SK-N-SH (cell line): ENCODE data around the gene ARL6IP5. TPM values are rescaled to one million over a fixed set of nuclear protein-coding genes. Genes with fewer than 3 reads are reported as not detected.

Experiments
- CTCF ChIA-PET: fragments of 300-600, 350-600 bp; formaldehyde crosslinking; extraction: SDS; loops from one replicate; lab custom pipeline; 2021; lab: Yijun Ruan, JAX
- POLR2A ChIA-PET: fragments of 350-600 bp; sonication (Branson Sonifier 250); formaldehyde crosslinking; extraction: SDS; loops from one replicate; lab custom pipeline; 2020; ENCODE audit warnings: antibody characterized with exemption, inconsistent platforms; lab: Yijun Ruan, JAX
- DNase-seq: peaks from one replicate; pipeline ENCODE4 v3.0.0; 2012
- H2AFZ ChIP-seq: fragments of 200-600 bp; sonication (generic); 2 replicates; pipeline ENCODE4 v1.8.1; 2016; ENCODE audit warnings: antibody characterized with exemption, mild to moderate bottlenecking, low read depth
- H3F3A ChIP-seq: fragments of 200-600 bp; sonication (generic); replicated peaks from 2 replicates; pipeline ENCODE3; 2016; ENCODE audit warnings: antibody characterized with exemption, mild to moderate bottlenecking; ENCODE audit not compliant: insufficient read depth
- H3K27ac ChIP-seq, 2 experiments: fragments of 200-500 bp in 1 of 2; fragments of 200-600 bp in 1 of 2; sonication (Bioruptor generic) in 1 of 2; sonication (generic), shearing (Covaris generic) in 1 of 2; 2 replicates each; pipeline versions ENCODE4 v1.5.1 to v1.6.1; 2014 to 2016; ENCODE audit warnings: low read depth in 2 of 2, inconsistent platforms in 1 of 2, low read length in 1 of 2, mild to moderate bottlenecking in 1 of 2, mixed read lengths in 1 of 2
- H3K27me3 ChIP-seq: fragments of 200-600 bp; sonication (generic), shearing (Covaris generic); 2 replicates; pipeline ENCODE4 v1.6.1; 2016; ENCODE audit warnings: mixed run types; ENCODE audit not compliant: insufficient read depth
- H3K36me3 ChIP-seq, 2 experiments: fragments of 200-500 bp in 1 of 2; fragments of 200-600 bp in 1 of 2; sonication (Bioruptor generic) in 1 of 2; sonication (generic) in 1 of 2; replicated peaks in 1 of 2; 2 replicates each; pipeline versions ENCODE3 to v1.5.1; 2014 to 2016; ENCODE audit warnings: low read length in 1 of 2, mild to moderate bottlenecking in 1 of 2; ENCODE audit not compliant: insufficient read depth in 2 of 2, control insufficient read depth in 1 of 2
- H3K4me1 ChIP-seq, 2 experiments: fragments of 200-500 bp in 1 of 2; fragments of 200-600 bp in 1 of 2; sonication (Bioruptor generic) in 1 of 2; sonication (generic), shearing (Covaris generic) in 1 of 2; 2 replicates each; pipeline versions ENCODE4 v1.5.1 to v1.6.1; 2014 to 2016; ENCODE audit warnings: low read depth in 1 of 2, low read length in 1 of 2, mixed run types in 1 of 2; ENCODE audit not compliant: insufficient read depth in 2 of 2, control insufficient read depth in 1 of 2
- H3K4me2 ChIP-seq: fragments of 200-600 bp; sonication (generic), shearing (Covaris generic); 2 replicates; pipeline ENCODE4 v1.6.1; 2017; ENCODE audit warnings: mixed run types
- H3K4me3 ChIP-seq, 2 experiments: fragments of 200-500 bp in 1 of 2; fragments of 200-600 bp in 1 of 2; sonication (Bioruptor generic) in 1 of 2; sonication (generic), shearing (Covaris generic) in 1 of 2; 2 replicates each; pipeline versions ENCODE4 v1.5.1 to v1.8.1; 2014 to 2016; ENCODE audit warnings: low read depth in 2 of 2, inconsistent platforms in 1 of 2, low read length in 1 of 2, mild to moderate bottlenecking in 1 of 2, mixed read lengths in 1 of 2, moderate library complexity in 1 of 2
- H3K79me2 ChIP-seq: fragments of 200-600 bp; sonication (generic); 2 replicates; pipeline ENCODE4 v1.8.1; 2017; ENCODE audit warnings: mild to moderate bottlenecking; ENCODE audit not compliant: insufficient read depth
- H3K9ac ChIP-seq: fragments of 200-600 bp; sonication (generic); 2 replicates; pipeline ENCODE4 v1.6.1; 2017; ENCODE audit warnings: mixed run types
- H3K9me2 ChIP-seq: fragments of 200-600 bp; sonication (generic); 2 replicates; pipeline ENCODE4 v1.6.1; 2017; ENCODE audit warnings: mixed run types
- H3K9me3 ChIP-seq: fragments of 200-600 bp; sonication (generic); 2 replicates; pipeline ENCODE4 v1.6.1; 2017; ENCODE audit warnings: mixed run types, mild to moderate bottlenecking, moderate library complexity
- H4K20me1 ChIP-seq: fragments of 200-600 bp; sonication (generic); 2 replicates; pipeline ENCODE4 v1.6.1; 2017; ENCODE audit warnings: mild to moderate bottlenecking, mixed run types; ENCODE audit not compliant: insufficient read depth
- CHD2 ChIP-seq: fragments of 150-350 bp; IDR thresholded peaks from 2 replicates; pipeline ENCODE4 v1.6.1; 2018; ENCODE audit warnings: low read length; ENCODE audit not compliant: partially characterized antibody
- EP300 ChIP-seq, 2 experiments: IDR thresholded peaks; 2 replicates each; pipeline versions ENCODE4 v1.4.0 to v1.6.1; 2012; ENCODE audit warnings: borderline replicate concordance in 1 of 2, low read depth in 1 of 2, low read length in 1 of 2
- FOSL2 ChIP-seq: IDR thresholded peaks from 2 replicates; pipeline ENCODE4 v1.4.0; 2012; ENCODE audit warnings: low read depth, mild to moderate bottlenecking, moderate library complexity, borderline replicate concordance
- FOXJ3 ChIP-seq: sonication (generic); formaldehyde crosslinking; IDR thresholded peaks from 2 replicates; pipeline ENCODE4 v1.5.1; 2020; ENCODE audit warnings: mild to moderate bottlenecking, missing genetic modification reagents
- JUND ChIP-seq: IDR thresholded peaks from 2 replicates; pipeline ENCODE4 v1.4.0; 2012
- MAX ChIP-seq: IDR thresholded peaks from 2 replicates; pipeline ENCODE4 v1.4.0; 2012; ENCODE audit warnings: low read depth
- MXI1 ChIP-seq: IDR thresholded peaks from 2 replicates; pipeline ENCODE4 v1.6.1; 2012; ENCODE audit warnings: mild to moderate bottlenecking, low read depth, low read length, improper control_type of control experiment
- NFIC ChIP-seq: IDR thresholded peaks from 2 replicates; pipeline ENCODE4 v1.4.0; 2012; ENCODE audit warnings: borderline replicate concordance
- RAD21 ChIP-seq: IDR thresholded peaks from 2 replicates; pipeline ENCODE4 v1.6.1; 2012; ENCODE audit warnings: mild to moderate bottlenecking, low read length
- RCOR1 ChIP-seq: fragments of 150-350 bp; IDR thresholded peaks from 2 replicates; pipeline ENCODE4 v1.6.1; 2017; ENCODE audit warnings: antibody characterized with exemption, low read length
- RXRA ChIP-seq: IDR thresholded peaks from 2 replicates; pipeline ENCODE4 v1.4.0; 2012; ENCODE audit warnings: low read depth, mild to moderate bottlenecking, borderline replicate concordance
- TCF12 ChIP-seq: IDR thresholded peaks from 2 replicates; pipeline ENCODE4 v1.4.0; 2012
- ZBTB33 ChIP-seq: IDR thresholded peaks from 2 replicates; pipeline ENCODE4 v1.4.0; 2012; ENCODE audit warnings: low read depth, borderline replicate concordance
- WGBS: methylation state at CpG from one replicate; pipeline ENCODE4 v1.1.6; 2017; ENCODE audit warnings: low lambda C conversion rate; 5-methylcytosine and 5-hydroxymethylcytosine counted together
- polyA plus RNA-seq, 3 experiments: library from polyadenylated mRNA; depleted of rRNA; stranded (reverse); fragments of >200 nt; gene quantifications; 2 replicates each; pipeline ENCODE4 v1.2.3, GENCODE V29; 2012
- TF ChIP-seq, protein P1 (sequence below): IDR thresholded peaks from 2 replicates; pipeline ENCODE4; 2012
- TF ChIP-seq, protein P2 (sequence below): fragments of 200-600 bp; sonication (generic); IDR thresholded peaks from 2 replicates; pipeline ENCODE4 v1.6.1; 2017; ENCODE audit warnings: antibody characterized with exemption, mild to moderate bottlenecking, moderate library complexity
- TF ChIP-seq, protein P3 (sequence below): fragments of 150-350 bp; IDR thresholded peaks from 2 replicates; pipeline ENCODE4 v1.6.1; 2016; ENCODE audit warnings: mild to moderate bottlenecking, low read depth, low read length
- TF ChIP-seq, protein P4 (sequence below): IDR thresholded peaks from 2 replicates; pipeline ENCODE4 v1.4.0; 2012; ENCODE audit warnings: low read depth, borderline replicate concordance

The ARL6IP5 gene
- polyA plus RNA-seq, 1 of the 3 experiments (the other 2 are of a cell fraction): 64.6 TPM

DNA sequence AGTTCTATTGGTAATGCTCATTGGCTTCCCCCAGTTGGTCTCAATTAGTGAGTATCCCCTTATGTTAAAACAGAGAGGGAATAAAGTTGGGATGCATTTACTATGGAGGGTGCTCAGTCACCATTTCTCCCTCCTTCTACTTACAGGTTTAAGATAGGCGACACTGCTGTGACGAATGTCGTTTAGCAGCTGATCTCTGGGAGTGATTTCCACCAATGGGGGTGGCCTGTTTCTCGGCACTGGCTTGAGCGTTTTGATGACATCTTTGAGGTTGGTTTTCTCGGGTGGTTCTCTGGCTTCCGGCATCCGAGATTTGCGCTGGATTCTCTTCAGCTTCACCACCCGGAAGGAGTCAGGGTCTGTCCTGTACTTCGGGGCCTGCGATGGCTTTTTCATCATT lies 33.8 kb downstream of the ARL6IP5 start (continued):
- TF ChIP-seq, protein P1, sequence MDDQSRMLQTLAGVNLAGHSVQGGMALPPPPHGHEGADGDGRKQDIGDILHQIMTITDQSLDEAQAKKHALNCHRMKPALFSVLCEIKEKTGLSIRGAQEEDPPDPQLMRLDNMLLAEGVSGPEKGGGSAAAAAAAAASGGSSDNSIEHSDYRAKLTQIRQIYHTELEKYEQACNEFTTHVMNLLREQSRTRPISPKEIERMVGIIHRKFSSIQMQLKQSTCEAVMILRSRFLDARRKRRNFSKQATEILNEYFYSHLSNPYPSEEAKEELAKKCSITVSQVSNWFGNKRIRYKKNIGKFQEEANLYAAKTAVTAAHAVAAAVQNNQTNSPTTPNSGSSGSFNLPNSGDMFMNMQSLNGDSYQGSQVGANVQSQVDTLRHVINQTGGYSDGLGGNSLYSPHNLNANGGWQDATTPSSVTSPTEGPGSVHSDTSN: no peak
- TF ChIP-seq NFIC (no peak), FOSL2 (no peak), RCOR1 (no peak), RAD21 (no peak), ZBTB33 (no peak), RXRA (no peak)
- TF ChIP-seq, protein P2, sequence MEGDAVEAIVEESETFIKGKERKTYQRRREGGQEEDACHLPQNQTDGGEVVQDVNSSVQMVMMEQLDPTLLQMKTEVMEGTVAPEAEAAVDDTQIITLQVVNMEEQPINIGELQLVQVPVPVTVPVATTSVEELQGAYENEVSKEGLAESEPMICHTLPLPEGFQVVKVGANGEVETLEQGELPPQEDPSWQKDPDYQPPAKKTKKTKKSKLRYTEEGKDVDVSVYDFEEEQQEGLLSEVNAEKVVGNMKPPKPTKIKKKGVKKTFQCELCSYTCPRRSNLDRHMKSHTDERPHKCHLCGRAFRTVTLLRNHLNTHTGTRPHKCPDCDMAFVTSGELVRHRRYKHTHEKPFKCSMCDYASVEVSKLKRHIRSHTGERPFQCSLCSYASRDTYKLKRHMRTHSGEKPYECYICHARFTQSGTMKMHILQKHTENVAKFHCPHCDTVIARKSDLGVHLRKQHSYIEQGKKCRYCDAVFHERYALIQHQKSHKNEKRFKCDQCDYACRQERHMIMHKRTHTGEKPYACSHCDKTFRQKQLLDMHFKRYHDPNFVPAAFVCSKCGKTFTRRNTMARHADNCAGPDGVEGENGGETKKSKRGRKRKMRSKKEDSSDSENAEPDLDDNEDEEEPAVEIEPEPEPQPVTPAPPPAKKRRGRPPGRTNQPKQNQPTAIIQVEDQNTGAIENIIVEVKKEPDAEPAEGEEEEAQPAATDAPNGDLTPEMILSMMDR: no peak
- TF ChIP-seq, protein P3, sequence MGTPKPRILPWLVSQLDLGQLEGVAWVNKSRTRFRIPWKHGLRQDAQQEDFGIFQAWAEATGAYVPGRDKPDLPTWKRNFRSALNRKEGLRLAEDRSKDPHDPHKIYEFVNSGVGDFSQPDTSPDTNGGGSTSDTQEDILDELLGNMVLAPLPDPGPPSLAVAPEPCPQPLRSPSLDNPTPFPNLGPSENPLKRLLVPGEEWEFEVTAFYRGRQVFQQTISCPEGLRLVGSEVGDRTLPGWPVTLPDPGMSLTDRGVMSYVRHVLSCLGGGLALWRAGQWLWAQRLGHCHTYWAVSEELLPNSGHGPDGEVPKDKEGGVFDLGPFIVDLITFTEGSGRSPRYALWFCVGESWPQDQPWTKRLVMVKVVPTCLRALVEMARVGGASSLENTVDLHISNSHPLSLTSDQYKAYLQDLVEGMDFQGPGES: no peak

GRCh38 chr3:69119138-69119537 lies 34.4 kb downstream of the ARL6IP5 start:
- DNase-seq: no peak
- no peaks in the 10 kb centered on the region for H3F3A ChIP-seq
- no peaks in the 10 kb centered on the region for H4K20me1 ChIP-seq
- no peaks in the 10 kb centered on the region for H3K9me2 ChIP-seq
- H3K4me3 ChIP-seq: no peak overlapping the region
- no peaks in the 10 kb centered on the region for H3K36me3 ChIP-seq
- no peak overlapping the region for H3K4me2 ChIP-seq
- no peak overlapping the region for H3K27ac ChIP-seq
- H3K9me3 ChIP-seq: no peaks in the 10 kb centered on the region
- ChIA-PET CTCF (interaction anchor here (1.1 to 6.7 kb wide), 9 partner anchors 10 to 675 kb away, joined by 3 to 58 read pairs (median 9); no protein-coding TSS in a partner anchor), POLR2A (no interaction called here)
- no peak overlapping the region for H3K9ac ChIP-seq
- TF ChIP-seq ZBTB33 (no peak), MXI1 (no peak), RAD21 (no peak), FOXJ3 (CRISPR knock-in tag) (no peak), EP300 (IDR thresholded peaks at IDR 0.05; ENCODE audit: borderline replicate concordance in 1 of 2, low read depth in 1 of 2, low read length in 1 of 2) (no peak), TCF12 (no peak), JUND (no peak), FOSL2 (no peak), CHD2 (no peak), MAX (no peak), NFIC (no peak)
- TF ChIP-seq, protein P4, sequence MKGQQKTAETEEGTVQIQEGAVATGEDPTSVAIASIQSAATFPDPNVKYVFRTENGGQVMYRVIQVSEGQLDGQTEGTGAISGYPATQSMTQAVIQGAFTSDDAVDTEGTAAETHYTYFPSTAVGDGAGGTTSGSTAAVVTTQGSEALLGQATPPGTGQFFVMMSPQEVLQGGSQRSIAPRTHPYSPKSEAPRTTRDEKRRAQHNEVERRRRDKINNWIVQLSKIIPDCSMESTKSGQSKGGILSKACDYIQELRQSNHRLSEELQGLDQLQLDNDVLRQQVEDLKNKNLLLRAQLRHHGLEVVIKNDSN: no peak
- WGBS: 87% methylated on average over 6 of the region's 6 CpGs
- no peak overlapping the region for H2AFZ ChIP-seq
- H3K27me3 ChIP-seq: no peaks in the 10 kb centered on the region
- H3K79me2 ChIP-seq: no peaks in the 10 kb centered on the region
- no peaks in the 10 kb centered on the region for H3K4me1 ChIP-seq
